Measurements from ENCODE around the gene ZNF407.

ZNF407 gene

GRCh38 chr18:75064513-75064905 lies 466.8 kb downstream of the ZNF407 start:
- Histone ChIP-seq H3K36me3 (ENCODE audit: insufficient read depth, insufficient read length, low read length) (no peaks in the 10 kb centered on the region), H3K9me3 (ENCODE audit: insufficient read depth, low read length) (no peaks in the 10 kb centered on the region), H3K27me3 (ENCODE audit: insufficient read depth, insufficient read length) (no peaks in the 10 kb centered on the region), H3K9ac (ENCODE audit: insufficient read length, low read depth) (no peak overlapping the region), H3K4me1 (ENCODE audit: insufficient read depth, insufficient read length) (no peaks in the 10 kb centered on the region), H3K4me3 (ENCODE audit: insufficient read length, low read depth) (no peak overlapping the region)
- no peak for DNase-seq (ENCODE audit: low read depth, low spot score)
- TF ChIP-seq ZNF274 (IDR thresholded peaks at IDR 0.05; ENCODE audit: low read depth, low read length) (no peak), YY1 (IDR thresholded peaks at IDR 0.05; ENCODE audit: insufficient read depth, insufficient read length) (no peak), SUZ12 (IDR thresholded peaks at IDR 0.05; ENCODE audit: extremely low read depth, insufficient read depth, insufficient read length) (no peak)

- no peak overlapping the region for H3K9ac ChIP-seq (ENCODE audit: insufficient read length, low read depth)
- H3K4me1 ChIP-seq (ENCODE audit: insufficient read depth, insufficient read length), result no peaks in the 10 kb centered on the region
- no peak overlapping the region for H3K4me3 ChIP-seq (ENCODE audit: insufficient read length, low read depth)
- no peak for DNase-seq (ENCODE audit: low read depth, low spot score)
- H3K27me3 ChIP-seq (ENCODE audit: insufficient read depth, insufficient read length), result no peaks in the 10 kb centered on the region
- H3K36me3 ChIP-seq (ENCODE audit: insufficient read depth, insufficient read length, low read length), result no peaks in the 10 kb centered on the region
- no peaks in the 10 kb centered on the region for H3K9me3 ChIP-seq (ENCODE audit: insufficient read depth, low read length)
- no peak for TF ChIP-seq YY1 (IDR thresholded peaks at IDR 0.05; ENCODE audit: insufficient read depth, insufficient read length)
- TF ChIP-seq ZNF274 (IDR thresholded peaks at IDR 0.05; ENCODE audit: low read depth, low read length), result no peak
- no peak for TF ChIP-seq SUZ12 (IDR thresholded peaks at IDR 0.05; ENCODE audit: extremely low read depth, insufficient read depth, insufficient read length)
Observed at GRCh38 chr18:75065251-75066000, 467.8 kb downstream of the ZNF407 start.

DNA sequence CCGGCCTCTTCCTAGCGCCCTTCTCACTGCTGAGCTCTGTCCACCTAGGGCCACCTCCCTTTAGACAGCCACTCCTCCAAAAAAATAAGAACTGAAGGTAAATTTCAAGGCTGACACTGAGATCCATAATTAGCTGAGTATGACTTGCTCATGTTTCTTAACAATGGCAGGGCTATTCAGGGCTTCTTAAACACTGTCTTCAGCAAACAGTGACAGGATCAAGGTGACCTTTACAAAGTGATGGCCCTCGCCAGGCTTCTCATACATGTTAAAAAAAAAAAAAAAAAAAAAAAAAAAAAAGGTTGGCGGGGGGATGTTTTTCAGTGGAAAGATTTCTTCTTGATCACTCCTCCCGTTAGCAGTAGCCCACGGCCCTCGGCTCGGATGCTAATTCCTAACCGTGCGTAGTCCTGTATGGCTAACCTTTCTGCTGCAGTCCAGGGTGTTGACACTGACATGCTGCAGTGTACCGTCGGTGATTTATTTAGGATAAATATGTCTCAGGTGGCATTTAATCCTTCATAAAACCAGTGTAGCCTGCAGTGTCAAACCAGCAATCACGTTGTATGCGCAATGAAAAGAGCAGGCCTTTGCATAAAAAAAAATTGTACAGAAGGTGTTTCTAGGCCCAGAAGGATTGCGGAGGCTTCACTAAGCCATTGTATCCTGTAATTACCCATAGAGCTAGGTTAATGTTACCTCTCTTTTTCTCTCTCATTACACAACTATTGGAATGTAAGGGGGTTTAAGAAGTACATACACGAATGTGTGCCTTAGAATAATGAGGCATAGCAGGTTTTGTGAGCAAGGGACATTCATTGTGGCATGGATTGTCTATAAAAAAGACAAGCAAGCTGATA lies 468.6 kb downstream of the ZNF407 start:
- Histone ChIP-seq H3K36me3 (ENCODE audit: insufficient read depth, insufficient read length, low read length) (no peaks in the 10 kb centered on the region), H3K9me3 (ENCODE audit: insufficient read depth, low read length) (no peaks in the 10 kb centered on the region), H3K4me3 (ENCODE audit: insufficient read length, low read depth) (no peak overlapping the region), H3K4me1 (ENCODE audit: insufficient read depth, insufficient read length) (no peaks in the 10 kb centered on the region), H3K27me3 (ENCODE audit: insufficient read depth, insufficient read length) (no peaks in the 10 kb centered on the region), H3K9ac (ENCODE audit: insufficient read length, low read depth) (no peak overlapping the region)
- TF ChIP-seq ZNF274 (IDR thresholded peaks at IDR 0.05; ENCODE audit: low read depth, low read length) (no peak), YY1 (IDR thresholded peaks at IDR 0.05; ENCODE audit: insufficient read depth, insufficient read length) (no peak), SUZ12 (IDR thresholded peaks at IDR 0.05; ENCODE audit: extremely low read depth, insufficient read depth, insufficient read length) (no peak)
- no peak for DNase-seq (ENCODE audit: low read depth, low spot score)

DNA sequence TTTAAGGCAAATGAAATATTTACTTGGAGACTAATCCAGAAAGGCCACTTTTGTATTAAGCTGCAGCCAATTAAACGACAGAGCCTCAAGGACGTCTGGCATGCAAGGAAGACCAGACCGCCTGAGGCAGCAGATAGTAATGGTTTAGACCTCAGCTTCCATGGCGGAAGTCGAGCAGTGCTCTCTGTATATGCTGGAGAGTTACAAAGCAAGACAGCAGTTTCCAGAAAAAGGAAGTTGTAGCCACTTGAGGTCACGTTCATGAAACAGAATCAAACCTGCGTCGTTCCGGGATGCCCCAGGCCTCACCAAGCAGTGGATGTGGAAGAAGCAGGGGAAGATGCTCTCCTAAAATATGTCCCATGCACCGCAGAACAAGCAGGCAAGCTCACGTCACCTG lies 469.3 kb downstream of the ZNF407 start:
- no peaks in the 10 kb centered on the region for H3K27me3 ChIP-seq (ENCODE audit: insufficient read depth, insufficient read length)
- no peak for TF ChIP-seq YY1 (IDR thresholded peaks at IDR 0.05; ENCODE audit: insufficient read depth, insufficient read length)
- no peak for TF ChIP-seq ZNF274 (IDR thresholded peaks at IDR 0.05; ENCODE audit: low read depth, low read length)
- TF ChIP-seq SUZ12 (IDR thresholded peaks at IDR 0.05; ENCODE audit: extremely low read depth, insufficient read depth, insufficient read length), result no peak
- no peak for DNase-seq (ENCODE audit: low read depth, low spot score)

DNA sequence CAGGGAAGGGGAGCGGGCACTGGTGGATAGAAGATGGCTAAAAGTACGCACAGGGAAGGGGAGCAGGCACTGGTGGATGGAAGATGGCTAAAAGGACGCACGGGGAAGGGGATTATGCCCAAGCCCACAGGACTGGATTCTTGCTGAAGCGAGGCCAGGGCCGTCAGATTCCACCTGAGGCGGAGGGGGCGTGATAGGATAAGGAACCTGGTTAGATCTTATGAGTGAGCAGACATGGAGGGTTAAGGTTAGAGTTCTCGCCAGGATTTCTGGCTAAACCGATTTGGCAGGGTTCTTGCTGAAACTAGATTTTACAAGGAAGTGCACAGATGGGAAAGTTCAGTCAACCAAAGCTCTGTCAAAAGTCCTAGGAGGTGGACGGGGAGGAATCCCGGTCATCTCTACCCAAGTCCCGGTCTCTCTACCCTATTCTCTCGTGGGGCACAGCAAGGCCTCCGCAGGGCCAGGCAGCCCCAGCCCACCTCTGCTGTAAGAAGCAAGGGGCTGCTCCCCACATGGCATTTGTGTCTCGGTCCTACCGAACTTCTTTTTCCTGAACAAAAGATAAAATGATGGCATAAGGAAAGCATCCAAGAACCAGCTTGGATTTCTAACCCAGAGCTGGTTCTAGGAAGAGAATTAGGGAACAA lies 470.5 kb downstream of the ZNF407 start:
- Histone ChIP-seq H3K27me3 (ENCODE audit: insufficient read depth, insufficient read length) (no peaks in the 10 kb centered on the region), H3K36me3 (ENCODE audit: insufficient read depth, insufficient read length, low read length) (no peaks in the 10 kb centered on the region), H3K4me3 (ENCODE audit: insufficient read length, low read depth) (no peak overlapping the region), H3K9me3 (ENCODE audit: insufficient read depth, low read length) (no peaks in the 10 kb centered on the region), H3K9ac (ENCODE audit: insufficient read length, low read depth) (no peak overlapping the region), H3K4me1 (ENCODE audit: insufficient read depth, insufficient read length) (no peaks in the 10 kb centered on the region)
- no peak for DNase-seq (ENCODE audit: low read depth, low spot score)
- TF ChIP-seq YY1 (IDR thresholded peaks at IDR 0.05; ENCODE audit: insufficient read depth, insufficient read length) (no peak), SUZ12 (IDR thresholded peaks at IDR 0.05; ENCODE audit: extremely low read depth, insufficient read depth, insufficient read length) (no peak), ZNF274 (IDR thresholded peaks at IDR 0.05; ENCODE audit: low read depth, low read length) (no peak)

More for the DNA sequence above, 469.3 kb downstream of the ZNF407 start:
- Histone ChIP-seq H3K9ac (ENCODE audit: insufficient read length, low read depth) (no peak overlapping the region), H3K4me1 (ENCODE audit: insufficient read depth, insufficient read length) (no peaks in the 10 kb centered on the region), H3K4me3 (ENCODE audit: insufficient read length, low read depth) (no peak overlapping the region), H3K9me3 (ENCODE audit: insufficient read depth, low read length) (no peaks in the 10 kb centered on the region), H3K36me3 (ENCODE audit: insufficient read depth, insufficient read length, low read length) (no peaks in the 10 kb centered on the region)

- no peak for DNase-seq (ENCODE audit: low read depth, low spot score)
- no peak for TF ChIP-seq SUZ12 (IDR thresholded peaks at IDR 0.05; ENCODE audit: extremely low read depth, insufficient read depth, insufficient read length)
- H3K36me3 ChIP-seq (ENCODE audit: insufficient read depth, insufficient read length, low read length), result no peaks in the 10 kb centered on the region
- no peaks in the 10 kb centered on the region for H3K27me3 ChIP-seq (ENCODE audit: insufficient read depth, insufficient read length)
- H3K9ac ChIP-seq (ENCODE audit: insufficient read length, low read depth), result no peak overlapping the region
- H3K9me3 ChIP-seq (ENCODE audit: insufficient read depth, low read length), result no peaks in the 10 kb centered on the region
- no peak overlapping the region for H3K4me3 ChIP-seq (ENCODE audit: insufficient read length, low read depth)
- H3K4me1 ChIP-seq (ENCODE audit: insufficient read depth, insufficient read length), result no peaks in the 10 kb centered on the region
Observed at GRCh38 chr18:75068682-75069435, 471.2 kb downstream of the ZNF407 start.

Measured in NT2/D1 (cell line).